Uterus (tissue), 4 donors: ENCODE measurements around the gene SLFN12L. TPM values are rescaled to one million over a fixed set of nuclear protein-coding genes. Genes with fewer than 3 reads are reported as not detected.
A peak's percentile ranks its signal among the peaks of the same experiment; 100 is the strongest.

Experiments used
- DNase-seq, 2 donors: peaks; one replicate each; pipeline ENCODE4 v3.0.0-alpha.2; 2019 to 2020
- H3K27ac ChIP-seq, 2 donors: fragments of 200-600 bp; sonication (generic); 1 replicate in 1 of 2; 2 replicates in 1 of 2; pipeline ENCODE4 v1.5.1; 2016 to 2018
- H3K27me3 ChIP-seq, 2 donors: fragments of 200-600 bp; sonication (generic); one replicate each; pipeline ENCODE4 v1.5.1; 2018 to 2019; ENCODE audit warnings: control low read depth in 1 of 2
- H3K36me3 ChIP-seq, 2 donors: fragments of 200-600 bp; sonication (generic); one replicate each; pipeline ENCODE4 v1.5.1; 2019; ENCODE audit warnings: control low read depth in 1 of 2
- H3K4me1 ChIP-seq, 2 donors: fragments of 200-600 bp; sonication (generic); one replicate each; pipeline ENCODE4 v1.5.1; 2018 to 2019; ENCODE audit warnings: control low read depth in 1 of 2
- H3K4me3 ChIP-seq, 2 donors: fragments of 200-600 bp; sonication (generic); 1 replicate in 1 of 2; 2 replicates in 1 of 2; pipeline ENCODE4 v1.5.1; 2018 to 2019; ENCODE audit warnings: mild to moderate bottlenecking in 1 of 2
- H3K9me3 ChIP-seq, 2 donors: fragments of 200-600 bp; sonication (generic); one replicate each; pipeline ENCODE4 v1.5.1; 2019; ENCODE audit warnings: control low read depth in 1 of 2
- POLR2A ChIP-seq, 2 donors: fragments of 450-650 bp; IDR thresholded peaks; one replicate each; pipeline ENCODE4 v1.6.1; 2016; ENCODE audit warnings: antibody characterized with exemption in 2 of 2, mild to moderate bottlenecking in 1 of 2, moderate library complexity in 1 of 2
- intact Hi-C: fragments of 100-400 bp; cut with DNase I; formaldehyde crosslinking; loops from one replicate; pipeline ENCODE4 v1.15.1; 2023; ENCODE audit warnings: low total_unique reads
- total RNA-seq, 4 donors: library from RNA; depleted of rRNA in 3 of 4; stranded (reverse); fragments of >200 nt in 3 of 4; gene quantifications; one replicate each; pipeline versions ENCODE4 v1.1.0 to v1.2.4, GENCODE V29; 2014 to 2023
- TF ChIP-seq, protein P1 (sequence below), 4 experiments: fragments of 200-600 bp in 2 of 4; fragments of 450-650 bp in 2 of 4; sonication (generic) in 2 of 4; IDR thresholded peaks; one replicate each; pipeline ENCODE4 v1.5.1; 2016 to 2019; ENCODE audit warnings: antibody characterized with exemption in 4 of 4, mild to moderate bottlenecking in 2 of 4, moderate library complexity in 1 of 4
- donor health status: DM: yes; HTN: yes; CAD: no.

SLFN12L gene
- total RNA-seq = 1 to 10 TPM in 2 of 4 donors, under 1 TPM in 2; 0.55 to 2.8 (median 1.4) TPM

DNA sequence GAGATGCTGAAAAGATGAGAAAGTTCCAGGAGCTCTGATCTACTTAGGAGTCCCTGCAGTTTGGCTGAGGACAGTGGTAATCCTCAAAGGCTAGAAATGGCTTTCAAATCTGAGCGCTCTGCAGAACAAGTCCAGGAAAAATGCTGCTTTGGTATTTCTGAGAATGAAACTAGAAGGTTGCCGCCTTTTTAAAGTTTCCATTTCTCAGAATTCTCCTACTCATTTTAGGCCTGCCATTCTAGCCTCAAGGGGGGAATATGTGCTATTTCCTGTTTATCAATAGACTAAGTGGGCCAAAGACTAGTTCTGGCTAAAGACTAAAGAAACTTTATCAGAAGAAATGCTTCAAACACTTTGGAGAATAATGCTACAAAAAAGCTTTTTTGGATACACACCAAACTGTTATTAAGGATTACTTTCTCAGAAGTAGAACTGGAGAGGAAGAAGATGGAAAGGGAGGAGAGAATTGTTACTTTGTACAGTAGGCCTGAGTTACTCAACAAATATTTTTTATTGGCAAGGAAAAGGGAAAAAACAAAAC lies at the start of gene SLFN12L:
SLFN12L (minus strand) TSS at position 78 of the 541 bp plus-strand sequence. CDS start 15,314 bp downstream, outside the sequence.
- intact Hi-C loops = loop anchor here (5.0 kb wide), 1 partner anchor 225 kb away; no protein-coding TSS in a partner anchor
- peak within 1 kb of the TSS; percentile 48 to 57 for H3K27ac ChIP-seq
- TF ChIP-seq POLR2A (IDR thresholded peaks at IDR 0.05) = no peak
- TF ChIP-seq, protein P1, sequence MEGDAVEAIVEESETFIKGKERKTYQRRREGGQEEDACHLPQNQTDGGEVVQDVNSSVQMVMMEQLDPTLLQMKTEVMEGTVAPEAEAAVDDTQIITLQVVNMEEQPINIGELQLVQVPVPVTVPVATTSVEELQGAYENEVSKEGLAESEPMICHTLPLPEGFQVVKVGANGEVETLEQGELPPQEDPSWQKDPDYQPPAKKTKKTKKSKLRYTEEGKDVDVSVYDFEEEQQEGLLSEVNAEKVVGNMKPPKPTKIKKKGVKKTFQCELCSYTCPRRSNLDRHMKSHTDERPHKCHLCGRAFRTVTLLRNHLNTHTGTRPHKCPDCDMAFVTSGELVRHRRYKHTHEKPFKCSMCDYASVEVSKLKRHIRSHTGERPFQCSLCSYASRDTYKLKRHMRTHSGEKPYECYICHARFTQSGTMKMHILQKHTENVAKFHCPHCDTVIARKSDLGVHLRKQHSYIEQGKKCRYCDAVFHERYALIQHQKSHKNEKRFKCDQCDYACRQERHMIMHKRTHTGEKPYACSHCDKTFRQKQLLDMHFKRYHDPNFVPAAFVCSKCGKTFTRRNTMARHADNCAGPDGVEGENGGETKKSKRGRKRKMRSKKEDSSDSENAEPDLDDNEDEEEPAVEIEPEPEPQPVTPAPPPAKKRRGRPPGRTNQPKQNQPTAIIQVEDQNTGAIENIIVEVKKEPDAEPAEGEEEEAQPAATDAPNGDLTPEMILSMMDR (IDR thresholded peaks at IDR 0.05) = no peak
- DNase-seq = no peak
- H3K4me1 ChIP-seq = no peaks in the 10 kb centered on the region
- no peak within 1 kb of the TSS for H3K4me3 ChIP-seq
- no peaks in the 10 kb centered on the region for H3K27me3 ChIP-seq
- no peaks in the 10 kb centered on the region for H3K36me3 ChIP-seq
- no peaks in the 10 kb centered on the region for H3K9me3 ChIP-seq

DNA sequence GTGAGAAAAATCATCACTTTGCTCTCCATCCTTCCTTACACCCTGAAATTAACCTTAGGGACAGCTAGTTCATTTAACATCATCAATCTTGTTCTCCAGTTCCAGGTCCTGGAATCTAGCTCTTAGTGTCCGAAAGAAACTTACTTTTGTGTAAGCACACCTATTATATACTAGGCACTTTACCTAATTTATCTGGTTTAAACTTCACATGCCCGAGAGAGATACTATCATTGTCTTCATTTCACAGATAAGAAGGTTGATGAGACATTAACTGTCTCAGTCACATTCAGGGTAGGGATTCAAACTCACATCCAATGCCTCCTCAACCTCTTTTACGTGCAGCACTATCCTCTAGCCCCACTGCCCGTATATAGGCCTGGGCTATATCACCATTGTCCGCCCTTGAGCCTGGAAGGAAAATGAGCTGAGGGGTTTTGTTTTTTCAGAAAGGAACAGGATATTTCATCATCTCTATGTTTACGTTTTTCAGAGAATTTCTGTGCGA lies 49.1 kb upstream of the SLFN12L start:
- Histone ChIP-seq H3K36me3 (no peaks in the 10 kb centered on the region), H3K4me1 (no peaks in the 10 kb centered on the region), H3K9me3 (no peaks in the 10 kb centered on the region), H3K27me3 (no peaks in the 10 kb centered on the region), H3K4me3 (peak overlapping the region; percentile 82 to 97), H3K27ac (peak overlapping the region; percentile 73 to 85)
- DNase-seq = no peak
- TF ChIP-seq, protein P1 (IDR thresholded peaks at IDR 0.05) = no peak
- TF ChIP-seq POLR2A (IDR thresholded peaks at IDR 0.05) = no peak
- intact Hi-C loops = no loop called here

DNA sequence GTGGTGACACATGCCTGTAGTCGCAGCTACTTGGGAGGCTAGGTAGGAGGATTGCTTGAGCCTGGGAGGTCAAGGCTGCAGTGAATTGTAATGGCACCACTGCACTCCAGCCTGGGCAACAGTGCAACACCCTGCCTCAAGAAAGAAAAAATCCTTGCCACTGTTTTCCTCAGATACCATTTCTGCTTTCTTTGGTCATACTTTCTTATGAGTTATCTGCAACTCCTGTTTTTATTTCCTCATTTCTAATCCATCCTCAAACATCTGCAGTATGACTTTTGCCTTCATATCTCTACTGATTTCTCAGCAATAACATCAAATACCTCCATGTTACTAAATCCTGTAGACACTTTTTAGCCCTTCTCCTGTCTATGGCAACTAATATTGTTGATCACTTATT lies 46.6 kb upstream of the SLFN12L start:
- DNase-seq = no peak
- H3K27ac ChIP-seq = no peak overlapping the region
- H3K4me3 ChIP-seq = no peak overlapping the region
- H3K9me3 ChIP-seq = no peaks in the 10 kb centered on the region
- H3K27me3 ChIP-seq = no peaks in the 10 kb centered on the region
- no peaks in the 10 kb centered on the region for H3K36me3 ChIP-seq
- no peak for TF ChIP-seq POLR2A (IDR thresholded peaks at IDR 0.05)
- TF ChIP-seq, protein P1 (IDR thresholded peaks at IDR 0.05) = no peak
- H3K4me1 ChIP-seq = peaks cover 0 to 4% of the 10 kb centered on the region in 2 donors
- intact Hi-C loops = no loop called here

DNA sequence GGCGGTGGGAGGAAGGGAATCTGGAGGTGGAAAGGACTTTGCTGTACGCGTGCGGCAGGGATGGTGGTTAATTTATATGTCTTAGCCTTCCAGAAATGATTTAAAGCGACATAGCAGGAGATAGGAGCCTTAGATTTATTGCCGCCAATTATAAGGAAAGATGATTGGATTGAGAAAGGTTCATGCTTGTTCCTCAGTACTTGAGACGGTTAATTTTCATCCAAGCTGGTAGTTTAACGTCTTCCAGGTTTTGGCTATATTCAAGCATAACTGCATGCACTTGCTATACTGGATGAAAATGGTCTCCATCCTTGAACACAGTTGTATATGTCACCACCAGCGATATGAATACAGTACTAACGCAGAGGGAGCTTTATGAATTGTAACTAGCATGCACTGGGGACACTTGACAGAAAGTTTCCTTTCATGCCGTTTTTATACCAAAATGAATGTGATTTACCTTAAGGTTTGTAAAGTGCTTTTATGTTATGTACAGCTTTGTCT lies 41.5 kb upstream of the SLFN12L start:
- Histone ChIP-seq H3K4me3 (peak overlapping the region; percentile 54 to 90), H3K27me3 (no peaks in the 10 kb centered on the region)
- intact Hi-C loops = no loop called here

More for the DNA sequence above, 41.5 kb upstream of the SLFN12L start:
- Histone ChIP-seq H3K27ac (peak overlapping the region; percentile 85 to 89), H3K4me1 (peaks cover 0 to 5% of the 10 kb centered on the region in 2 donors), H3K9me3 (no peaks in the 10 kb centered on the region), H3K36me3 (no peaks in the 10 kb centered on the region)
- TF ChIP-seq, protein P1 (IDR thresholded peaks at IDR 0.05) = no peak
- no peak for TF ChIP-seq POLR2A (IDR thresholded peaks at IDR 0.05)
- no peak for DNase-seq
